GM12875 (cell line): ENCODE measurements around the gene MPDU1.
"Not testable (repeated sequence)": the region's sequence is repeated elsewhere in the genome, so short reads cannot be mapped to it uniquely, and the experiment has no call there.

Experiments
- H3K4me3 ChIP-seq: one replicate; pipeline ENCODE4 v1.5.1; 2011; ENCODE audit warnings: low read depth, low read length, control low read depth
- TF ChIP-seq, protein P1 (sequence below): IDR thresholded peaks from 2 replicates; pipeline ENCODE4 v1.5.1; 2011; ENCODE audit warnings: low read depth, mild to moderate bottlenecking, control low read depth, inconsistent platforms, low read length, moderate library complexity, borderline replicate concordance; ENCODE audit not compliant: insufficient read depth

Gene MPDU1

DNA sequence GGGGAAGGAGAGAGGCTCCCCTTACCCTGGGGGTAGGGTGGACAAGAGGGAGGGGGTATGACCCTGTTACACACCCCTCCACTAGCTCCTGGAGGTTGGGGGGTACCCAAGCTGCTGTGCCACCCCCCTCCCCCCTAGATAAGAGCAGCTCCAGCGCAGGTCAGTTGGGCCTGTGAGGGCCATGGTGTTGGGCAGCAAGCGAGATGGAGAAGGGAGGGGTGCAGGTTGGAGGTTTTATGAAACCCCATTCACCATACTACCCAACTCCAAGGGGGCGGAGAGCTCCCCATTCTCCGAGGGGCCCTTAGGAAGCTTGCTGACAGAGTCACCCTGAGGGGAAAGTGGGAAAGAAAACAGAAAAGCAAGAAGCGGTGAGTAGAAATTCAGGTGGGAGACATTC is 7.9 kb downstream of the MPDU1 start:
- no peak overlapping the region for H3K4me3 ChIP-seq
- TF ChIP-seq, protein P1, sequence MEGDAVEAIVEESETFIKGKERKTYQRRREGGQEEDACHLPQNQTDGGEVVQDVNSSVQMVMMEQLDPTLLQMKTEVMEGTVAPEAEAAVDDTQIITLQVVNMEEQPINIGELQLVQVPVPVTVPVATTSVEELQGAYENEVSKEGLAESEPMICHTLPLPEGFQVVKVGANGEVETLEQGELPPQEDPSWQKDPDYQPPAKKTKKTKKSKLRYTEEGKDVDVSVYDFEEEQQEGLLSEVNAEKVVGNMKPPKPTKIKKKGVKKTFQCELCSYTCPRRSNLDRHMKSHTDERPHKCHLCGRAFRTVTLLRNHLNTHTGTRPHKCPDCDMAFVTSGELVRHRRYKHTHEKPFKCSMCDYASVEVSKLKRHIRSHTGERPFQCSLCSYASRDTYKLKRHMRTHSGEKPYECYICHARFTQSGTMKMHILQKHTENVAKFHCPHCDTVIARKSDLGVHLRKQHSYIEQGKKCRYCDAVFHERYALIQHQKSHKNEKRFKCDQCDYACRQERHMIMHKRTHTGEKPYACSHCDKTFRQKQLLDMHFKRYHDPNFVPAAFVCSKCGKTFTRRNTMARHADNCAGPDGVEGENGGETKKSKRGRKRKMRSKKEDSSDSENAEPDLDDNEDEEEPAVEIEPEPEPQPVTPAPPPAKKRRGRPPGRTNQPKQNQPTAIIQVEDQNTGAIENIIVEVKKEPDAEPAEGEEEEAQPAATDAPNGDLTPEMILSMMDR: no peak

DNA sequence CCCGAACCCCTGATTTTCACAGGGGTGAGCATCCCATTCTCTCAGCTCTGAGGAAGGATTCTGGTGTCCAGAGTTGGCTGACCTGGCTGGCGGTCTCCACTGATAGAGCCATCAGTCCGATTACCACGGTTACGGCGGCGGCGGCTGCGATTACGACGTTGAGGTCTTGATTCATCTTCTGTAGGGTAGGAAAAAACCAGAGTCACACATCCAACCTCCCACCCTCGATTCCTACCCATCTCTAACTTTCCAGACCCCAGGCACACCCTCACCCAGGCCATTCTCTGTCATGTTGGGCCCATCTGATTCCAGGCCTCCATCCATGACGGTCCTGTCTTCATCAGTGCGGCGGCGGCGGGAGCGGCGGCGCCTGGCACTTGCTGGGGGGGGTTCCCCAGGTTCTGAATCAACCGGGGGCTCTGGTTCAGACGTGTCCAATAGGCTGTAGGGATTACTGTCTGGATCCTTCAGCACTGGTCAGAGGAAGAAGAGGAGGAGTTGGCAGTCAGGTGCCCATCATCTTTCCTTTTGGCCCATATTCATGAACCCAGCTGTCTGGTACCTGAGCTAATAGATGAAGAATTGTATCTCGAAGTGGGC is 8.9 kb downstream of the MPDU1 start:
- TF ChIP-seq, protein P1: no peak
- H3K4me3 ChIP-seq: no peak overlapping the region

DNA sequence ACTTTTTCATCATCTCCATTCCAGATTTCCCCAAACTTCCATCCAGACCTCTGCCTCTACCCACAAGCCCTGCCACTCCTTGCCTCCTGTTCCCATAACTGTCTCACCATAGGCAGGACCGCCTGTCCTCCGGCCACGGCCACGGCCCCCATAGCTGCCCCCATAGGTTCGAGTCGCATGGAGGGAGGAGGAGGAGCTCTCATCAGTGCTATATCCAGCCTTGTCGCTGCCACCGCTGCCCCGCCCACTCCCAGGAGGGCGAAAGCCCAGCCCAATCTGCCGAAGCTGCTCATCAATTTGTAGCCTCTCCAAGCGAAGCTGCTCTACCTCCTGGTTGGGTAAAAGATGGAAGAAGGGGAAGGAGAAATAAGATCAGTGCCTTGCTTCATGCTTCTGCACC is 9.6 kb downstream of the MPDU1 start:
- H3K4me3 ChIP-seq: no peak overlapping the region
- TF ChIP-seq, protein P1: no peak

- H3K4me3 ChIP-seq: not testable (repeated sequence)
These were observed 13.9 kb downstream of the MPDU1 start for GRCh38 chr17:7597561-7597960.

- no peak overlapping the region for H3K4me3 ChIP-seq
- TF ChIP-seq, protein P1: no peak
These were observed 22.6 kb downstream of the MPDU1 start for GRCh38 chr17:7606280-7606679.

DNA sequence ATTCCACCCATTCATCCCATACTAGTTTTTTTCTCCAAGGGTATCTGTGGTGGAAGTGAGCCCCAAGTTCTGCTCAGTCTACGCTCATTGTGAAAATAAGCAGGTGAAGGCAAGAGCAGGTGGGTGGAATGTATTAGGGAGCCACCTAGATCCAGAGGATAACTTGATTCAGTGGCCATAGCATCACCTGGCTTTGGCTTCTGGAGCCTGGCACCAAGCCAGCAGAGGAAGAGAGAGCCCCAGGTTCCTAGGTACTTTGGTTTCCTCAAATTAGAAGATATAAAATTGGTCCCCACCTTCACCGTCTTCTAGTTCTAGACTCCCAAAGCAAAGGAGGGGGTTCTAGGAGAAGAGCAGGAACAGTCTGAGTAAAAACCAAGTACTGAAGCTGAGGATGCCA is 27.0 kb downstream of the MPDU1 start:
- H3K4me3 ChIP-seq: no peak overlapping the region
- TF ChIP-seq, protein P1: no peak

- H3K4me3 ChIP-seq: no peak overlapping the region
- TF ChIP-seq, protein P1: no peak
These were observed 28.1 kb downstream of the MPDU1 start for GRCh38 chr17:7611635-7612293.
